GM21576 (cell line): ENCODE data around the gene FIGN.

ENCODE experiments used
- ATAC-seq: cut with Tn5 transposase; IDR thresholded peaks from one replicate; pipeline ENCODE4 v1.9.1; 2021; ENCODE audit warnings: mild to moderate bottlenecking, moderate library complexity; ENCODE audit not compliant: unreplicated experiment

Gene FIGN

DNA sequence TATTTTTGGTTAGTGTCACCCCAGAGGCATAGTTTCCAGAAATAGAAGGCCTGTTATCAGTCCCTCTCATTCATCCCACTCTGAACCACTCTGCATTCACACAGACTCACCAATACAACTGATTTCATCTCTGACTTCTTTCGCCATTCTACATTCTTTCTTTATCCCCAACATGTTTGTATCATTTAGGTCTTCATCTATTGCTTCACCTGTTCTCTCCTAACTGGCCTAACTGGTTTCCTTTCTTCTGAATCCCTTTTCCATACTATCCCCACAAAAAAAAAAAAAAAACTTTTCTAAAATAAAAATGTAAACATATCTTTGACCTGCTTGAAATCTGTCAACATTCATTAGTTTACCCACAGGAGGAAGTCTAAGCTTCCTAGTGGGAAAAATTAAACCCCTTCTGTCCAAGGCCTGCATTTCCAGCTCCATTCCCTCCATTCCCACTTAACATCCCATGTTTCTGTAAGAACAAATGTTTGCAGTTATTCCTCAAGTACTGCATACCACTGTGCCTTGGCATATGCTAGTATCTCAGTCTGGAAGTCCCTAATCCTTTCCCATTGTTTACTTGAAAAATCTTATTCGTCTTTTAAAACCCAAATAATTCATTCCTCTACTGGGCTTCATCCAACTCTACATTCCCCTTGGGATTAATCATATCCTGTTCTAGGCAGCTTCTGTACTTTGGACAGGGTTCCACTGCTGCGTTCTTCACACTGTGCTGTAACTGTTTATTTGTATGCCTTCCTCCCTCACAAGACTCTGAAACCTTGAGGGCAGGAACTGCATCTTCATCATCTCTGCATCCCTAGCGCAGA lies 68.5 kb downstream of the FIGN start:
- ATAC-seq: no peak

- ATAC-seq: no peak
Measured at GRCh38 chr2:163665817-163666216, 70.0 kb downstream of the FIGN start.

- no peak for ATAC-seq
Measured at GRCh38 chr2:163665051-163665450, 70.8 kb downstream of the FIGN start.

DNA sequence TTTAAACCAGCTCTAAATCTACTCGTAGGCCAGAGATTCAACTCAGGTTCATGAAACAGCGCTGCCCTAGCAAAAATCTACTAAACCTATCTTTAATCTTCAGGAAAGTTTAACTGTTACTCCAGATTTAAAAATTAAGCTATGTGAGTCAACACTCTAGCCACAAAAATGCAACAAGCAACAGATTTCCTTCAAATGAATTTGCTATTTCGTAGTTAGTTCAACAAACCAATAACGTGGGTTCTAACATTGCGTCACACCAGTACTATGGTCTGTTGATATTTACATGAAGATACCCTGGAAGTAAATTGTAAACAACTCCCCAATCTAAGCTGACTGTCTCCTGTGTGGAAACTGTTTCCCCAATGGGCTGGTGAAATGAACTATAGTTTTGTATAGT lies 71.2 kb downstream of the FIGN start:
- no peak for ATAC-seq

- no peak for ATAC-seq
Measured at GRCh38 chr2:163662141-163662780, 73.5 kb downstream of the FIGN start.

GRCh38 chr2:163659224-163659623 lies 76.6 kb downstream of the FIGN start:
- no peak for ATAC-seq

DNA sequence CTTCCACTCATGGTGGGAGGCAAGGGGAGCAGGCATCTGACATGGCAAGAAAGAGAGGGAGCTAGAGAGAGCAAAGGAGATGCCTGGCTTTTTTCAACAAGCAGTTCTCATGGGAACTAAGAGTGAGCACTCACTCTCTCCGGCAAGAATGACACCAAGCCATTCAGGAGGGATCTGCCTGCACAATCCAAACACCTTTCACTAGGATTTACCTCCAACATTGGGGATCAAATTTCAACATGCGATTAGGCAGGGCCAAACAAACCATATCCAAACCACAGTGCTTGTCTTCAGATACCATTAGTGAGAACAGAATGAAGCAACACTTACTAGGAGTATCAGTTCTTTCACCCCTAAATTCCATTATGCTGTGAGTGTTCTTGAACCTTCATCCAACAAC lies 77.3 kb downstream of the FIGN start:
- no peak for ATAC-seq

- ATAC-seq: no peak
Measured at GRCh38 chr2:163657281-163657656, 78.5 kb downstream of the FIGN start.

DNA sequence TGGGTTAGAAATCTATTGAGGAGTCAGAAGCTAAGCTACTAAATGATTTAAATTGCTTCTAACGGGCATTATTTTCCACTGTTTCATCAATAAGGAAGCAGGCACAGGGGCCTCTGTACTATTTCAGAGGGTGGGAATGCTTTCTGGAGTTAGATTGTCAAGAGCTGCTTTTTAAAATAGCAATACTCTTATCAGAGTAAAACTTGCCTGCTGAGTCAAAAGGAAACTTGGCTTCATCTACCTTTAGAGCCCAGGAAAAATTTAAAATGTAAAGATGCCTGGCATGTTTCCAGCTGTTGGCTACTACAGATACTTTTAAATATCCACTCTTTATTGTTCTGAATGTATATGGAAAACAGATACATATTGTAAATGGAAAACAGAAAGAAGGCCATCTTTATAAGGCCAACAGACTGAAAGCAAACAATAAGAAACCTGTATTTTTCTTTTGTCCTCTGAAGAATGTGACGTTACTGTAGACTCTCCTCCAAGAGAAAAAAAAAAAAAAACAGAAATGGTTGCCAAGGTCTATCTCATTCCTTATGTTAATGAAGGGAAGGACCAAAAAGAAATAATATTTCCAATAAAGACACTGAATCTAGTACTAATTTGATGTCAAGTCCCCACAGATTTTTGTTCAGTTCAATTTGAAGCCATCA lies 79.1 kb downstream of the FIGN start:
- ATAC-seq: no peak

DNA sequence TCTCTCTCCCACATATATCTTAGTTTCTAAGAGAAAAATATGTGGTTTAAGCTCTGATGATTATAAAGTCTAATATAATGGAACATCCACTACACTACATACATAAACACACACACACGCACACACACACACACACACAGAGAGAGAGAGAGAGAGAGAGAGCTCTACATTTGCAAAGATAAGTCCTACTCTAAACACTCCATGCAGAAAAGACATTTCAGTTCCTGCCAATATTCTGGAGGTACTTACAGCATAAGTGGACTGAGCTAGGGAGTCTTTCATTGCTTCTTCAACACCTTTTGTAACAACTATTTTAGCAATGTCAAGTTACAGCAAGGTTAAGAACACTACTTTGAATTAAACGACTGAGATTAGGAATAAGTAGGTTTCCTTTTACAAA lies 80.1 kb downstream of the FIGN start:
- no peak for ATAC-seq

- ATAC-seq: no peak
Measured at GRCh38 chr2:163652751-163653150, 83.1 kb downstream of the FIGN start.

- ATAC-seq: no peak
Measured at GRCh38 chr2:163649080-163649479, 86.7 kb downstream of the FIGN start.

- ATAC-seq: no peak
Measured at GRCh38 chr2:163647300-163647699, 88.5 kb downstream of the FIGN start.

GRCh38 chr2:163646687-163647086 lies 89.1 kb downstream of the FIGN start:
- ATAC-seq: no peak

GRCh38 chr2:163644238-163644637 lies 91.6 kb downstream of the FIGN start:
- ATAC-seq: no peak

- no peak for ATAC-seq
Measured at GRCh38 chr2:163641986-163642385, 93.8 kb downstream of the FIGN start.

- ATAC-seq: no peak
Measured at GRCh38 chr2:163640542-163641193, 95.1 kb downstream of the FIGN start.

- no peak for ATAC-seq
Measured at GRCh38 chr2:163637871-163638270, 97.9 kb downstream of the FIGN start.

DNA sequence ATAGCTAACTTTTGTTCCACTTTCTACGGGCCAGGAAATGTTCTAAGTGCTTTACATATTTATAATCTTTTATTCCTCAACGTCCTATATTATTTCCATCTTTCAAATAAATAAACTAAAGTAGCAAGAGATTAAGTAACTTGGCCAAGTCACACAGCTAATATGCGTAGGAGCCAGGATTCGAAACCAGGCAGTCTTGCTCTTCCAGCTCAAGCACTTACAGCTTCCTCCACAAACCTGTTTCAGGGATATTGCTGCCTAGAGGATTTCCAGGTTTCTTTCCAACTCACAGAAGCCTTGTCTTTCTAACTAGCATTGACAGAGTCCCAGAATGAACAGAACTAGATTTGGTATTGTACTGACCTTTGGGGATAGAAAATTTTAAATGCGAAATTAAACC lies 102.5 kb downstream of the FIGN start:
- ATAC-seq: no peak

DNA sequence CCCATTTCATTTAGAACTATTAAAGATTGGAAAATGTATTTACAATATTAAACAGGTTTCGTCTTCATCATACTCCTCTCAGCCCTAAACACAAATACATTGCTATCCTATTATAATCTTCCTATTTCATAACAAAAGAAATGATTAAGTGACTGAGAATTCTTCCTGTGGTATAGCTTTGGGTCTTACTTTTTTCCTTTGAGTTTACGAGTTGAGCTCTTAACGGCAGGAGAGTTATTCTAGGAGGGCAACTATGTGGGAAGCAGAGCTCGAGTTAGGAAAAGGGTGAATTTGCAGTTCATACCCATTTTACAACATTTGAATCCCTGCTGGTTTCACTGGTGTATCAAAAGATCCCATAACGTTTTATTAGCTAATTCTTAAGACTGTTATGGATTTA lies 105.0 kb downstream of the FIGN start:
- no peak for ATAC-seq

DNA sequence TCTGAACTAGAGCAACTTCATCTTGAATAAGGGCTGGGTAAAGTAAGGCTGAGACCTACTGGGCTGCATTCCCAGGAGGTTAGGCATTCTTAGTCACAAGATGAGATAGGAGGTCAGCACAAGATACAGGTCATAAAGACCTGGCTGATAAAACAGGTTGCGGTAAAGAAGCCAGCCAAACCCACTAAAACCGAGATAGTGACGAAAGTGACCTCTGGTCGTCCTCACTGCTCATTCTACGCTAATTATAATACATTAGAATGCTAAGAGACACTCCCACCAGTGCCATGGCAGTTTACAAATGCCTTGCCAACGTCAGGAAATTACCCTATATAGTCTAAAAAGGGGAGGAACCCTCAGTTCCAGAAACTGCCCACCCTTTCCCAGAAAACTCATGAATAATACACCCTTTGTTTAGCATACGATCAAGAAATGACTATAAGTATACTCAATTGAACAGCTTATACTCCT lies 109.1 kb downstream of the FIGN start:
- no peak for ATAC-seq
